HepG2 (cell line): ENCODE measurements around the gene RTP4. TPM values are rescaled to one million over a fixed set of nuclear protein-coding genes. Genes with fewer than 3 reads are reported as not detected.

Experiments used
- ATAC-seq: fragments of 200-7000 bp; cut with Tn5 transposase; 3 replicates; pipeline ENCODE4 v1.9.1; 2020; ENCODE audit warnings: mild to moderate bottlenecking, moderate library complexity
- BruUV-seq: library from RNA; stranded (reverse); fragments of 400-500 nt; replicated peaks from 2 replicates; lab custom pipeline; 2021; lab: Mats Ljungman, UMichigan
- CTCF ChIA-PET: fragments of 300-600 bp; formaldehyde crosslinking; extraction: SDS; loops from one replicate; lab custom pipeline; 2021; ENCODE audit warnings: low total read pairs, inconsistent platforms, low intra/inter-chr PET ratio; lab: Yijun Ruan, JAX
- POLR2A ChIA-PET: fragments of 350-600 bp; sonication (Branson Sonifier 250); formaldehyde crosslinking; loops from one replicate; lab custom pipeline; 2020; ENCODE audit warnings: antibody characterized with exemption, inconsistent platforms; lab: Yijun Ruan, JAX
- DNase-seq: peaks from one replicate; pipeline ENCODE4 v3.0.0-alpha.2; 2015; ENCODE audit warnings: low spot score
- FAIRE-seq: peaks from 3 replicates; lab custom pipeline; 2011; peaks lifted over from hg19 to GRCh38; lab: Jason Lieb, UNC
- H2AFZ ChIP-seq: one replicate; pipeline ENCODE4 v1.6.1; 2011; ENCODE audit warnings: low read length, inconsistent platforms
- H3K27ac ChIP-seq: fragments of 300-600 bp; 3 replicates; pipeline ENCODE4 v1.8.0; 2011; ENCODE audit warnings: mixed run types, mild to moderate bottlenecking, mixed read lengths, low read length, inconsistent platforms; ENCODE audit not compliant: insufficient read depth; ENCODE audit errors: extremely low read length
- H3K27me3 ChIP-seq, 2 experiments: fragments of 200-600 bp in 1 of 2; 2 replicates in 1 of 2; 3 replicates in 1 of 2; pipeline versions ENCODE4 v1.6.0 to v1.8.0; 2011; ENCODE audit warnings: low read length in 2 of 2, mild to moderate bottlenecking in 2 of 2, moderate library complexity in 2 of 2, inconsistent platforms in 1 of 2; ENCODE audit not compliant: insufficient read depth in 2 of 2, control insufficient read depth in 1 of 2
- H3K36me3 ChIP-seq, 2 experiments: fragments of 200-600 bp in 1 of 2; replicated peaks in 1 of 2; 2 replicates in 1 of 2; 3 replicates in 1 of 2; pipeline versions ENCODE4 v1.5.1 to v1.8.0; 2011; ENCODE audit warnings: low read length in 2 of 2, inconsistent platforms in 1 of 2; ENCODE audit not compliant: insufficient read depth in 2 of 2, control insufficient read depth in 1 of 2
- H3K4me1 ChIP-seq: 2 replicates; pipeline ENCODE4 v1.5.1; 2012; ENCODE audit warnings: low read length, inconsistent platforms; ENCODE audit not compliant: insufficient read depth
- H3K4me2 ChIP-seq: 2 replicates; pipeline ENCODE4 v1.6.0; 2011; ENCODE audit warnings: low read depth, low read length, inconsistent platforms
- H3K4me3 ChIP-seq, 3 experiments: fragments of 200-600 bp in 1 of 3; sonication (generic), shearing (Covaris generic) in 1 of 3; replicated peaks in 1 of 3; 2 replicates each; pipeline ENCODE4 v1.5.1; 2011 to 2016; ENCODE audit warnings: low read length in 3 of 3, inconsistent platforms in 2 of 3, low read depth in 2 of 3, mild to moderate bottlenecking in 2 of 3, control low read depth in 1 of 3, mixed read lengths in 1 of 3; ENCODE audit not compliant: insufficient read depth in 1 of 3
- H3K79me2 ChIP-seq: one replicate; pipeline ENCODE4 v1.6.1; 2011; ENCODE audit warnings: low read length, inconsistent platforms; ENCODE audit not compliant: insufficient read depth
- H3K9ac ChIP-seq: 2 replicates; pipeline ENCODE4 v1.6.0; 2011; ENCODE audit warnings: mild to moderate bottlenecking, low read depth, low read length, inconsistent platforms; ENCODE audit not compliant: insufficient read depth
- H3K9me3 ChIP-seq: 2 replicates; pipeline ENCODE4 v1.5.1; 2012; ENCODE audit warnings: mild to moderate bottlenecking, low read length
- H4K20me1 ChIP-seq: 2 replicates; pipeline ENCODE4 v1.6.0; 2011; ENCODE audit warnings: inconsistent platforms, mild to moderate bottlenecking, low read length, moderate library complexity; ENCODE audit not compliant: insufficient read depth
- DPF2 ChIP-seq: sonication (generic); formaldehyde crosslinking; IDR thresholded peaks from 2 replicates; pipeline ENCODE4 v1.4.0; 2020; ENCODE audit warnings: mild to moderate bottlenecking, low read depth, missing genetic modification reagents, borderline replicate concordance
- HDAC6 ChIP-seq: fragments of 200-600 bp; sonication (generic); IDR thresholded peaks from 2 replicates; pipeline ENCODE4 v1.7.0; 2017; ENCODE audit warnings: mild to moderate bottlenecking, antibody characterized with exemption, low read length, low read depth
- KLF15 ChIP-seq: sonication (generic); formaldehyde crosslinking; IDR thresholded peaks from 2 replicates; pipeline ENCODE4 v1.8.1; 2023; ENCODE audit warnings: borderline replicate concordance, mild to moderate bottlenecking, inconsistent platforms, missing genetic modification reagents, mixed read lengths
- LBX2 ChIP-seq: sonication (generic); formaldehyde crosslinking; IDR thresholded peaks from 2 replicates; pipeline ENCODE4 v1.5.0; 2020; ENCODE audit warnings: missing genetic modification reagents, mild to moderate bottlenecking, borderline replicate concordance
- SALL1 ChIP-seq: sonication (generic); formaldehyde crosslinking; IDR thresholded peaks from 2 replicates; pipeline ENCODE4 v1.8.0; 2022; ENCODE audit warnings: mild to moderate bottlenecking, missing genetic modification reagents
- TFE3 ChIP-seq: IDR thresholded peaks from 2 replicates; pipeline ENCODE4 v1.6.1; 2016
- WGBS: methylation state at CpG from one replicate; pipeline ENCODE4 v1.1.6; 2017; ENCODE audit warnings: low lambda C conversion rate; 5-methylcytosine and 5-hydroxymethylcytosine counted together
- in situ Hi-C: cut with HindIII; loops from 2 replicates; pipeline ENCODE4 v1.10.0; 2017; ENCODE audit warnings: low pct_unique_long_range_greater_than_20kb; ENCODE audit not compliant: extremely low pct_ligation_motif_present
- intact Hi-C: fragments of 100-400 bp; cut with micrococcal nuclease; formaldehyde crosslinking; loops from one replicate; pipeline ENCODE4 v1.10.0; 2022; ENCODE audit not compliant: unreplicated experiment
- polyA plus RNA-seq, 8 experiments: library from polyadenylated mRNA; depleted of rRNA in 3 of 8; stranded (reverse) in 7 of 8; unstranded in 1 of 8; fragments of >200 nt; fragmentation: Illumina TruSeq in 4 of 8; extraction: Trizol in 4 of 8; gene quantifications; 2 replicates each; pipeline versions ENCODE4 v1.2.1 to v1.2.3, GENCODE V29; 2011 to 2016; ENCODE audit warnings: low read depth in 4 of 8, missing spikeins in 1 of 8, mixed read lengths in 1 of 8; ENCODE audit not compliant: insufficient read depth in 1 of 8
- total RNA-seq, 5 experiments: library from RNA; depleted of rRNA; stranded (reverse); fragments of >200 nt; fragmentation: Illumina TruSeq; extraction: Trizol; gene quantifications; 2 replicates each; pipeline ENCODE4 v1.2.3, GENCODE V29; 2016; ENCODE audit warnings: low read depth in 1 of 5

The RTP4 gene
- total and polyA plus RNA-seq, 2 of the 13 experiments (the other 11 are each of a cell fraction or from before 2014, with no cell fraction given): 0.11 to 0.62 TPM

DNA sequence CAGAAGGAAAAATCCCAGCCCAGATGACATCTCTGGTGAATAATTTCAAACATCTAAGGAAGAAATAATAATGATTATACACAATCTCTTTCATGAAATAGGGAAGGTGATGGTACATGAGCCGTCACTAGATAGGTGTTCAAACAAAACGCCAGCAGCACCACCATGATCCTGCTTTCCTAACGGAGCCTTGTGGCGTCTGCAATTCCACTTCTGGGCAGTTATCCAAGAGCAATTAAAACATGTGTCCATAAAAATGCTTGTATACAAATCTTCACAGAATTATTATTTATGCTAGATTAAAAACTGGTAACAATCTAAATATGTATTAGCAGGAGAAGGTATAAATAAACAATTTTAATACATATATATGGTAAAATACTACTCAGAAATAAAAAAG is 33.7 kb downstream of the RTP4 start:
- DNase-seq (no peak), FAIRE-seq (no peak), ATAC-seq (no peak)
- Histone ChIP-seq H3K79me2 (no peaks in the 10 kb centered on the region), H3K9me3 (no peaks in the 10 kb centered on the region), H3K27me3 (no peaks in the 10 kb centered on the region), H3K4me1 (no peaks in the 10 kb centered on the region), H3K9ac (no peak overlapping the region), H3K4me2 (no peak overlapping the region), H2AFZ (no peak overlapping the region), H4K20me1 (no peaks in the 10 kb centered on the region), H3K27ac (no peak overlapping the region), H3K4me3 (no peak overlapping the region), H3K36me3 (no peaks in the 10 kb centered on the region)
- whole genome bisulfite sequencing: 12% methylated on average over 4 of the region's 4 CpGs
- in situ Hi-C loops: no loop called here
- TF ChIP-seq KLF15 (CRISPR knock-in tag): no peak
- TF ChIP-seq HDAC6: no peak
- no peak for TF ChIP-seq SALL1 (CRISPR knock-in tag)
- TF ChIP-seq LBX2 (CRISPR knock-in tag): no peak
- TF ChIP-seq TFE3 (CRISPR knock-in tag): no peak
- POLR2A ChIA-PET: no interaction called here
- BruUV-seq: no TSS peak
- CTCF ChIA-PET: interaction anchor here (0.6 kb wide), 1 partner anchor 48 kb away, joined by 3 read pairs; no protein-coding TSS in a partner anchor
- intact Hi-C loops: no loop called here

GRCh38 chr3:187403768-187404288 is 35.6 kb downstream of the RTP4 start:
- no peaks in the 10 kb centered on the region for H3K27me3 ChIP-seq
- 0% methylated on average over 4 of the region's 4 CpGs for WGBS
- H3K27ac ChIP-seq: no peak overlapping the region
- H3K9ac ChIP-seq: no peak overlapping the region
- FAIRE-seq (no peak), ATAC-seq (no peak), DNase-seq (peak; percentile 9)
- intact Hi-C loops (no loop called here), in situ Hi-C loops (no loop called here)
- no peak overlapping the region for H3K4me2 ChIP-seq
- H3K9me3 ChIP-seq: no peaks in the 10 kb centered on the region
- no peak overlapping the region for H3K4me3 ChIP-seq
- H4K20me1 ChIP-seq: no peaks in the 10 kb centered on the region
- ChIA-PET CTCF (no interaction called here), POLR2A (no interaction called here)
- no peaks in the 10 kb centered on the region for H3K4me1 ChIP-seq
- no peak overlapping the region for H2AFZ ChIP-seq
- no peaks in the 10 kb centered on the region for H3K79me2 ChIP-seq
- no peak for TF ChIP-seq DPF2 (CRISPR knock-in tag)
- no peaks in the 10 kb centered on the region for H3K36me3 ChIP-seq
- BruUV-seq: no TSS peak
